Neural progenitor cell (in vitro differentiated cells): ENCODE measurements around the gene POLN.

ENCODE experiments used
- EZH2phosphoT487 ChIP-seq: fragments of 200-600 bp; sonication (generic); IDR thresholded peaks from 2 replicates; pipeline ENCODE4 v1.6.1; 2017; ENCODE audit warnings: antibody characterized with exemption
- TF ChIP-seq, protein P1 (sequence below): fragments of 200-600 bp; sonication (generic); IDR thresholded peaks from 2 replicates; pipeline ENCODE4 v1.5.1; 2017; ENCODE audit warnings: antibody characterized with exemption, mild to moderate bottlenecking

DNA sequence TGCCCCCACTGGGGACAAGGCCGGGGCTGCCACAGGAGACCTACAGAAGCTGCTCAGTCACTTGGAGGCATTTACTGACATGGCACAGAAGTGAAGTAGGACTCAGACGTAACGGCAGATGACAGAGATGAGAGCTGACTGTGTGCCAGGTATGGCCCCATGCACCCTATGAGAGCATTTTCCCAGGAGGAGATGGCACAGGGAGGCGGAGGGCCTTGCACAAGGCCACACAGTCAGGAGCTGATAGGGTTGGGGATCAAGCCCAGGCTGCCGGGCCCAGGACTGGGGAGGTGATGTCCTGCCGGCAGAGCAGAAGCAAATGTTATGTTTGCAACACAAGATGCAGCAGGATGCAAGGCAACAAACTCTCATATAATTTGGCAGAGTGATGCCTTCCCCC is 148.7 kb downstream of the POLN start:
- TF ChIP-seq, protein P1, sequence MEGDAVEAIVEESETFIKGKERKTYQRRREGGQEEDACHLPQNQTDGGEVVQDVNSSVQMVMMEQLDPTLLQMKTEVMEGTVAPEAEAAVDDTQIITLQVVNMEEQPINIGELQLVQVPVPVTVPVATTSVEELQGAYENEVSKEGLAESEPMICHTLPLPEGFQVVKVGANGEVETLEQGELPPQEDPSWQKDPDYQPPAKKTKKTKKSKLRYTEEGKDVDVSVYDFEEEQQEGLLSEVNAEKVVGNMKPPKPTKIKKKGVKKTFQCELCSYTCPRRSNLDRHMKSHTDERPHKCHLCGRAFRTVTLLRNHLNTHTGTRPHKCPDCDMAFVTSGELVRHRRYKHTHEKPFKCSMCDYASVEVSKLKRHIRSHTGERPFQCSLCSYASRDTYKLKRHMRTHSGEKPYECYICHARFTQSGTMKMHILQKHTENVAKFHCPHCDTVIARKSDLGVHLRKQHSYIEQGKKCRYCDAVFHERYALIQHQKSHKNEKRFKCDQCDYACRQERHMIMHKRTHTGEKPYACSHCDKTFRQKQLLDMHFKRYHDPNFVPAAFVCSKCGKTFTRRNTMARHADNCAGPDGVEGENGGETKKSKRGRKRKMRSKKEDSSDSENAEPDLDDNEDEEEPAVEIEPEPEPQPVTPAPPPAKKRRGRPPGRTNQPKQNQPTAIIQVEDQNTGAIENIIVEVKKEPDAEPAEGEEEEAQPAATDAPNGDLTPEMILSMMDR, result no peak
- TF ChIP-seq EZH2phosphoT487, result no peak
